Smooth muscle cell (in vitro differentiated cells): ENCODE measurements around the gene TRIP12. TPM values are rescaled to one million over a fixed set of nuclear protein-coding genes. Genes with fewer than 3 reads are reported as not detected.

Experiments
- DNase-seq: peaks from one replicate; lab custom pipeline; 2025; ENCODE audit not compliant: unreplicated experiment; lab: John Stamatoyannopoulos, UW
- H2AFZ ChIP-seq: fragments of 200-600 bp; sonication (generic); 2 replicates; pipeline ENCODE4 v1.6.0; 2016; ENCODE audit warnings: antibody characterized with exemption, low read depth, mild to moderate bottlenecking
- H3F3A ChIP-seq: fragments of 200-600 bp; sonication (generic); 2 replicates; pipeline ENCODE4 v1.6.0; 2017; ENCODE audit warnings: antibody characterized with exemption, low read depth
- H3K27ac ChIP-seq: fragments of 200-600 bp; sonication (generic); 2 replicates; pipeline ENCODE4 v1.5.1; 2016; ENCODE audit warnings: low read depth, mild to moderate bottlenecking
- H3K27me3 ChIP-seq: fragments of 200-600 bp; sonication (generic); 2 replicates; pipeline ENCODE4 v1.6.1; 2016; ENCODE audit warnings: low read depth, mild to moderate bottlenecking
- H3K36me3 ChIP-seq: fragments of 200-600 bp; sonication (generic); 2 replicates; pipeline ENCODE4 v1.5.1; 2016; ENCODE audit warnings: low read depth
- H3K4me1 ChIP-seq: fragments of 200-600 bp; sonication (generic); 2 replicates; pipeline ENCODE4 v1.5.1; 2016; ENCODE audit warnings: low read depth
- H3K4me2 ChIP-seq: fragments of 200-600 bp; sonication (generic); 2 replicates; pipeline ENCODE4 v1.6.0; 2016; ENCODE audit warnings: mild to moderate bottlenecking
- H3K4me3 ChIP-seq: fragments of 200-600 bp; sonication (generic); 2 replicates; pipeline ENCODE4 v1.5.1; 2016; ENCODE audit warnings: mild to moderate bottlenecking
- H3K79me2 ChIP-seq: fragments of 200-600 bp; sonication (generic); 2 replicates; pipeline ENCODE4 v1.6.0; 2016; ENCODE audit warnings: low read depth, mild to moderate bottlenecking
- H3K9ac ChIP-seq: fragments of 200-600 bp; sonication (generic); 2 replicates; pipeline ENCODE4 v1.6.0; 2016; ENCODE audit warnings: low read depth
- H3K9me3 ChIP-seq: fragments of 200-600 bp; sonication (generic); replicated peaks from 2 replicates; pipeline ENCODE4 v1.5.1; 2016; ENCODE audit warnings: low read depth
- H4K20me1 ChIP-seq: fragments of 200-600 bp; sonication (generic); 2 replicates; pipeline ENCODE4 v1.6.0; 2016; ENCODE audit warnings: low read depth
- WGBS: methylation state at CpG from one replicate; pipeline ENCODE4 v1.1.7; 2016; ENCODE audit warnings: low lambda C conversion rate; 5-methylcytosine and 5-hydroxymethylcytosine counted together
- polyA plus RNA-seq: library from polyadenylated mRNA; unstranded; fragments of >200 nt; fragmentation: Nextera tagmentation; extraction: Ambion mirVana; gene quantifications from 2 replicates; pipeline ENCODE4 v1.2.1, GENCODE V29; 2016
- total RNA-seq: library from RNA; depleted of rRNA; stranded (reverse); fragments of >200 nt; gene quantifications from 2 replicates; pipeline ENCODE4 v1.2.3, GENCODE V29; 2014
- TF ChIP-seq, protein P1 (sequence below): fragments of 200-600 bp; sonication (generic); IDR thresholded peaks from 2 replicates; pipeline ENCODE4 v1.5.1; 2017; ENCODE audit warnings: borderline replicate concordance, mild to moderate bottlenecking, antibody characterized with exemption; ENCODE audit not compliant: insufficient read depth, poor library complexity, severe bottlenecking

Gene TRIP12
- total and polyA plus RNA-seq, 2 experiments from 2014 or later: 45.5 to 103 TPM

DNA sequence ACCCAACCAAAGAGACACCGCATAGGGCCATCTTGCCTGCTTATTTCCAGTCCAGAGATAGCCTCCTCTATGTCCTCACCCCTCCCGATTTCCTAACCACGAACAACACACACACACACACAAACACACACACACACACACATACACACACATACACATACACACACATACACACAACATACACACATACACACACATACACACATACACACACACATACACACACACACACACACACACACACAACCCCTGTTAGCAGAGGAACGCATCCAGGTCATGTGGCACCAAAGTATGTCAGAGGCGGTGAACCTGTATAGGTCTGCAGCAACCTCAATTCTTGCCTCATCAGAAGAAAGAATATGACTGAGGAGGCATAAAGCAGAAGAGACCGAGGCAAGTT, 188.9 kb downstream of the TRIP12 start:
- no peak overlapping the region for H3K4me2 ChIP-seq
- no peaks in the 10 kb centered on the region for H3K4me1 ChIP-seq
- no peaks in the 10 kb centered on the region for H3F3A ChIP-seq
- no peak overlapping the region for H3K27ac ChIP-seq
- WGBS: 99% methylated on average over 4 of the region's 6 CpGs
- no peak overlapping the region for H3K4me3 ChIP-seq
- no peak overlapping the region for H2AFZ ChIP-seq
- H3K36me3 ChIP-seq: no peaks in the 10 kb centered on the region
- no peaks in the 10 kb centered on the region for H3K79me2 ChIP-seq
- no peaks in the 10 kb centered on the region for H4K20me1 ChIP-seq
- TF ChIP-seq, protein P1, sequence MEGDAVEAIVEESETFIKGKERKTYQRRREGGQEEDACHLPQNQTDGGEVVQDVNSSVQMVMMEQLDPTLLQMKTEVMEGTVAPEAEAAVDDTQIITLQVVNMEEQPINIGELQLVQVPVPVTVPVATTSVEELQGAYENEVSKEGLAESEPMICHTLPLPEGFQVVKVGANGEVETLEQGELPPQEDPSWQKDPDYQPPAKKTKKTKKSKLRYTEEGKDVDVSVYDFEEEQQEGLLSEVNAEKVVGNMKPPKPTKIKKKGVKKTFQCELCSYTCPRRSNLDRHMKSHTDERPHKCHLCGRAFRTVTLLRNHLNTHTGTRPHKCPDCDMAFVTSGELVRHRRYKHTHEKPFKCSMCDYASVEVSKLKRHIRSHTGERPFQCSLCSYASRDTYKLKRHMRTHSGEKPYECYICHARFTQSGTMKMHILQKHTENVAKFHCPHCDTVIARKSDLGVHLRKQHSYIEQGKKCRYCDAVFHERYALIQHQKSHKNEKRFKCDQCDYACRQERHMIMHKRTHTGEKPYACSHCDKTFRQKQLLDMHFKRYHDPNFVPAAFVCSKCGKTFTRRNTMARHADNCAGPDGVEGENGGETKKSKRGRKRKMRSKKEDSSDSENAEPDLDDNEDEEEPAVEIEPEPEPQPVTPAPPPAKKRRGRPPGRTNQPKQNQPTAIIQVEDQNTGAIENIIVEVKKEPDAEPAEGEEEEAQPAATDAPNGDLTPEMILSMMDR: no peak
- H3K9ac ChIP-seq: no peak overlapping the region
- H3K27me3 ChIP-seq: no peaks in the 10 kb centered on the region
- DNase-seq: no peak
- peaks cover 9% of the 10 kb centered on the region for H3K9me3 ChIP-seq

DNA sequence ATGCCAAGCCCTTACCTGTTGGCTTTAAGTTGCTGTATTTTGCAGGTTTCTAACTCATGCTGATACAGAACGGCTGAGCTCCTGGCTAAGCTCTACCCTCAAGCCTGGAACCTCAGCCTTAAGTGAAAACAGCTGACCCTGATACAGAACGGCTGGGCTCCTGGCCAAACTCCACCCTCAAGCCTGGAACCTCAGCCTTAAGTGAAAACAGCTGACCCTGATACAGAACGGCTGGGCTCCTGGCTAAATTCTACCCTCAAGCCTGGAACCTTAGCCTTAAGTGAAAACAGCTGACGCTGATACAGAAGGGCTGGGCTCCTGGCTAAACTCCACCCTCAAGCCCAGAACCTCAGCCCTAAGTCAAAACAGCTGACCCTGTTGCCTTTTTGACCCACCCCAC, 189.9 kb downstream of the TRIP12 start:
- Histone ChIP-seq H3K27me3 (no peaks in the 10 kb centered on the region), H3K4me3 (no peak overlapping the region), H3K4me2 (no peak overlapping the region), H3K79me2 (no peaks in the 10 kb centered on the region), H3F3A (no peaks in the 10 kb centered on the region), H3K36me3 (no peaks in the 10 kb centered on the region), H3K27ac (no peak overlapping the region), H3K4me1 (no peaks in the 10 kb centered on the region), H2AFZ (no peak overlapping the region), H4K20me1 (no peaks in the 10 kb centered on the region), H3K9ac (no peak overlapping the region), H3K9me3 (peaks cover under 1% of the 10 kb centered on the region)
- TF ChIP-seq, protein P1: no peak
- no peak for DNase-seq
- 45% methylated on average over 4 of the region's 4 CpGs for WGBS

DNA sequence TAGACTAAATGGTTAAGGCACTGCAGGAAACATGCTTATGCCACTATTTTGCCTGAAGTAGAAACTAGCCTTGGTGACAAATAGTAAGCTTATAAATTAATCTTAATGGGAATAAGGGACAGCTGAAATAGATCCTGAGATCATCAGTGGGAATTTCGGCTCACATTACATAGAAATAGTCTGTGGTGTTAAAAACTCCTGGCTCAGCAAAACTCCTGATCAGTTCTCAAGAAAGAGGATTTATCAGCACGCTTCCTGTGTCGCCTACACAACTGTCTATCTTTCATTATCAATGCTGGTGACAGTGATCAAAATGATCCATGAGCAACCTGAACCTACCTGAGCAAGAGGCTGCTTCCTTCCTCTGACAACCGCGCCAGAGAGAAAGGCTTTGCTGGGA, 190.4 kb downstream of the TRIP12 start:
- WGBS: 94% methylated on average over 5 of the region's 5 CpGs
- no peak overlapping the region for H3K4me3 ChIP-seq
- no peak overlapping the region for H3K9ac ChIP-seq
- DNase-seq: no peak
- no peak overlapping the region for H3K4me2 ChIP-seq
- H3K4me1 ChIP-seq: no peaks in the 10 kb centered on the region
- TF ChIP-seq, protein P1: no peak
- H4K20me1 ChIP-seq: no peaks in the 10 kb centered on the region
- no peak overlapping the region for H3K27ac ChIP-seq
- H3K9me3 ChIP-seq: no peaks in the 10 kb centered on the region
- no peaks in the 10 kb centered on the region for H3F3A ChIP-seq
- H3K36me3 ChIP-seq: no peaks in the 10 kb centered on the region
- no peaks in the 10 kb centered on the region for H3K79me2 ChIP-seq
- H2AFZ ChIP-seq: no peak overlapping the region
- no peaks in the 10 kb centered on the region for H3K27me3 ChIP-seq

DNA sequence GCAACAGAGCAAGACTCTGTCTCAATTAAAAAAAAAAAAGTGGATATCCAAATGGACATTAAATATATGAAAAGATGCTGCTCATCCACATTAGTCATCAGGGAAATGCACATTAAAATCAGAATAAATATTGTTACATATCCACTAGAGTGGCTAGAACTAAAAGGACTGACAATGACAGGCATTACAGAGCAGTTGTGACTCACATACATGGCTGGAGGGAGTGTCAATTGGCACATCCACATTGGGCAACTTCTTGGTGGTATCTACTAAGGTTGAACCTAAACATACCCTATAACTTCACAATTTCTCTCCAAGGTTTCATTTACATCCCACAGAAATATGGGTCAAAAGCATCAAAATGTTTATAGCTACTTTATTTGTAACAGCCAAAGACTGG, 193.4 kb downstream of the TRIP12 start:
- Histone ChIP-seq H3K36me3 (no peaks in the 10 kb centered on the region), H3K79me2 (no peaks in the 10 kb centered on the region), H3F3A (no peaks in the 10 kb centered on the region), H4K20me1 (no peaks in the 10 kb centered on the region), H3K27me3 (no peaks in the 10 kb centered on the region), H3K4me3 (no peak overlapping the region), H3K4me1 (no peaks in the 10 kb centered on the region), H2AFZ (no peak overlapping the region), H3K9me3 (no peaks in the 10 kb centered on the region), H3K9ac (no peak overlapping the region), H3K27ac (no peak overlapping the region), H3K4me2 (no peak overlapping the region)
- TF ChIP-seq, protein P1: no peak
- no peak for DNase-seq
